Left forelimb (tissue), 1 donor: ENCODE results near the gene GMPS.
A peak's percentile ranks its signal among the peaks of the same experiment; 100 is the strongest.
"Not testable (repeated sequence)": the region's sequence is repeated elsewhere in the genome, so short reads cannot be mapped to it uniquely, and the experiment has no call there.

Source experiments
- DNase-seq: peaks from one replicate; pipeline ENCODE4 v3.0.0-alpha.2; 2018; ENCODE audit warnings: low spot score

Gene GMPS

DNA sequence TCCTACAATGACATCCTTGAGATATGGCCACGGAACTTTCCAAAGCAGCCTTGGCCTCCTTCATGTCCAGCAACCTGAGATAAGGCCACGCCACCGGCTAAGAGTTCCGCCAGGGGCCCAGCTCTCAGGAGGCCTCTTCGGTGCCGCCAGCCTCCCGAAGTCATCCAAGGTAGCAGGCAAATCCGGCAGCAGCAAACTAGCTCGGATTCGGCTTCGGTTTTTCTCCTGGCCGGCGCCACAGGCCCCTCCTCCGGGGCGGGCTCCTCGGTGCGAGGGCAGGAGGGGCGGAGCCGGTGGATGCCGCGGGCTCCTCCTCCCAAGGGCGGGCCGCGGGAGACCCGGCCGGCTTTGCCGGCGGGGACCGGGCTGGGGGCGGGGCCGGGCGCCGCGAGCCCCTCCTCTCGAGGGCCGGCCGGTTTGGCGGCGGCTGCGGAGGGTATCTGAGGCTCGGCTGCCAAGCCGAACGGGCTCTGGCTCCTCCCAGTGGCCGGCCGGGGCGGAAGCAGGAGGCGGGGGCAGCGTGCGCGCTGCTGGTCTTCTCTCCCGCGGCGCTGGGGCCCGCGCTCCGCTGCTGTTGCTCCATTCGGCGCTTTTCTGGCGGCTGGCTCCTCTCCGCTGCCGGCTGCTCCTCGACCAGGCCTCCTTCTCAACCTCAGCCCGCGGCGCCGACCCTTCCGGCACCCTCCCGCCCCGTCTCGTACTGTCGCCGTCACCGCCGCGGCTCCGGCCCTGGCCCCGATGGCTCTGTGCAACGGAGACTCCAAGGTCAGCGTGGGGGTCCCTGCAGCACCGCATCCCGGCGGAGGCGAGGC is at the start of gene GMPS:
Gene GMPS, plus strand, starts transcription at position 518 of the 812 bp plus-strand sequence. Its CDS starts 221 bp downstream, at position 739.
- DNase-seq: peak; percentile 97

DNA sequence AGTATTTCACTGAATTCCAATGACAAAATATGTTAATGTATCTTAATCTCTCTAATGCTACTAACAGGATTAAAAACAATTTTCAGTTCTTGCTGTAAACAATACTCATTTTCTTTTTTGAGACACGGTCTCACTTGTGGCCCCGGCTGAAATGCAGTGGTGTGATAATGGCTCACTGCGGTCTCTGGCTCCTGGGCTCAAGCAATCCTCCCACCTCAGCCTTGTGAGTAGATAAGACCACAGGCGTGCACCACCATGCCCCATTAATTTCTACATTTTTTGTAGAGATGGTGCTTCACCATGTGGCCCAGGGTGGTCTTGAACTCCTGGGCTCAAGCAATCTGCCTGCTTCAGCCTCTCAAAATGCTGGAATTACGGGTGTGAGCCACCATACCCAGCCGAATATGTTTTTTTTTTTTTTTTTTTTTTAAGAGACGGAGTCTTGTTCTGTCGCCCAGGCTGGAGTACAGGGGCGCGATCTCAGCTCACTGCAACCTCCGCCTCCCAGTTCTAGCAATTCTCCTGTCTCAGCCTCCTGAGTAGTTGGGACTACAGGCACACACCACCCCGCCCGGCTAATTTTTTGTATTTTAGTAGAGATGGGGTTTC is 41.9 kb upstream of the GMPS start:
- not testable (repeated sequence) for DNase-seq

DNA sequence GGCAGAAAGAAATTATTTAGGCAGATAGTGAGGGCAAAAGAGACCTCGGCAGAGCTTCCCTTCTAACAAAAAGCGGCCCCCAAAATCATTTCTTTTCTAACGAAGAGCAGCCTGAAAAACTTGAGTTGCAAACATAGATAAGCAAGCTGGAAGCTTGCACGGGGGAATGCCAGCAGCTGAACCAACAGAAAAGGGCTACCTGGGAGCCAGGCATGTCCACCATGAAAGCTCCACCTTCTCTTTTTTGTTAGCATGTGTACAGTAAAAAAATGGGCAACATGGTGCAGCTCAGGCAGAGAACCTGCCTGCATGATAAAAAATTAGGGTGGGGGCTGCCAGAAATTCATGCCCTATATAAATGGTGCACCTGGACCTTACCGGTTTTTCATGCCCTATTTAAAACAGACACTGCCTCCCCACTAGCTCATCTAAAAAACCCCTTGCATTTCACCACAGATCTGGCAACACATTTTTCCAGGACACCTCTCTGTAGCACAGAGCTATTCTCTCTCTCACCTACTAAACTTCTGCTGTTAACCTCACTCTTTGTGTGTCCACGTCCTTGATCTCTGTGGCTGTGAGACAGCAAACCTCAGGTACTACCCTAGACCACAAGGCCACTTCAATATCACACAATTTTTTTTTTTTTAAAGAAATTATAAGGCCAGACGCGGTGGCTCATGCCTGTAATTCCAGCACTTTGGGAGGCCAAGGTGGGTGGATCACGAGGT is 34.9 kb upstream of the GMPS start:
- no peak for DNase-seq

DNA sequence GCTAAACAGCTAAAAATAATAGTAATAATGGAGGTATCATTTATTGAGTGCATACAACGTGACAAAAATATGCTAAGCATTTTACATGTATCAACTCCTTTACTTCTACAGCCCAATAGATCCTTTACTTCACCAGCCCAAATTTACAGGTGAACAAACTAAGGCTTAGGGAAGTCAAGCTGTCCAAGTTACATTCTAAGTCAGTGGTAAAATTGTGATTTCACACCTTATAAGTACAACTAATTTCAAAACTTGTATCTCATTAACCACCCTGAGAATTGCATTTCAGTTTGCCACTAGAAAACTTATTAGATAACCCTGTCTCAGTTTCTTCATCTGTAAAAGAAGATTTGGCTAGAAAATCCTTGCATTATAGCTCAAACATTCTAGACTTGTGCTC is 26.9 kb upstream of the GMPS start:
- no peak for DNase-seq

DNA sequence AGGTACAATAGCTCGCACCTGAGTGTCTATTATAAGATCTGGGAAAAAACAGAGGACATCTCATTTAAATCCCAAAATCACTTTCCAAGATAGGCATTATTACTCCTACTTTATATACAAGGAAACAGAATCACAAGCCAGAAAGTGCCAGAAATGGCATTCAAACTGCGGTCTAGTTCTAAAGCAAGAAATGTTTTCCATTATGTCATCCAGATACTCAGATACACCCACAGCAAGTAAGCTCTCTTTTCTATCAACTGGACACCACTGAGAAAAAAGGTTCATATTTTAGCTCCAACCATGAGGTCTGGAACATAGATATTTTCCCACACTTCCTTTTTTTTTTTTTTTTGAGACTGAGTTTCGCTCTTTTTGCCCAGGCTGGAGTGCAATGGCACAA is 24.3 kb upstream of the GMPS start:
- no peak for DNase-seq

DNA sequence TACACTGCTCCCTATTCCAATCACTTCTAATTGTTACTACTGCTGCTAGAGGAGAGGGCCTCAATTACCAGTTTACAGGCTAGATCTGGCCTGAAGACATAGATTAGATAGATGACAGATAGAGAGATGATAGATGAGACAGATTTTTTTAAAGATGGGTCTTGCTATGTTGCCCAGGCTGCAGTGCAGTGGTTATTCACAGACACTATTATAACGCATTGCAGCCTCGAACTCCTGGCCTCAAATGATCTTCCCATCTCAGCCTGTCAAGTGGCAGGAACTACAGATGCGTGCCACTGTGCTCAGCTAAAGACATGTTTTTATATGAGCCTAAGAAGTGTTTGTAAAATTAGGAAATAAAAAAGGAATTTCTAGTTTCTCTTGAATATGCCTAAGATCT is 22.5 kb upstream of the GMPS start:
- no peak for DNase-seq

DNA sequence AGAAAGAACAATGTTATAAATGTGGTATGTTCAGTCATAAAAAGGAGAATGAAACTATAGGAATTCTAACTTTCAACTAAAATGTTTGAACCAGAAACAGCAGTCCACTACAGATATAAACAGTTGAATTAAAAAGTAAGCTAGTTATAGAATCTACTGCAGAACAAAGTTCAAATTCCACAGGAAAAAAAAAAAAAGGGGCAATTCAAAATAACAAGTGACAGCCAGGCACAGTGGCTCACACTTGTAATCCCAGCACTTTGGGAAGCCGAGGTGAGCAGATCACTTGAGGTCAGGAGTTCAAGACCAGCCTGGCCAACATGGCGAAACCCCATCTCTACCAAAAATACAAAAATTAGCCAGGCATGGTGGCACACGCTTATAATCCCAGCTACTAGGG is 21.0 kb upstream of the GMPS start:
- not testable (repeated sequence) for DNase-seq

DNA sequence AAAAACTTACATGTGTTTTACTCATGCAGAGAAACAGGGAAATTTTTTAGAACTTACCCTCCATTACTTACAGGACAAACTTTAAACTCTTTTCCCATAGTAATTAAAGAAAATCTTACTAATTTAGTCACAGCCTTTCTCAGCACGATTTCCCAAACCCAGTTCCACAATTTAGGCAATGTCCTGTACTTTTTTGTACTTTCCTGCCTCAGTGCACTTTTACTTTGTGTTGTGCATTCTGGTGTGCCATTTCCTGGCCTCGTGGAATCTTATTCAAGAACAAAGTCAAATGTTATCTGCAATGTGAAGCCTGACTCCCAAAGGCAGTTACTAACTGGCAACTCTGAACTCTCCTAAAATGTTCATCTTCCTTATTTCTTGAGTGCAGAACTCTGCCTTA is 18.1 kb upstream of the GMPS start:
- DNase-seq: no peak

DNA sequence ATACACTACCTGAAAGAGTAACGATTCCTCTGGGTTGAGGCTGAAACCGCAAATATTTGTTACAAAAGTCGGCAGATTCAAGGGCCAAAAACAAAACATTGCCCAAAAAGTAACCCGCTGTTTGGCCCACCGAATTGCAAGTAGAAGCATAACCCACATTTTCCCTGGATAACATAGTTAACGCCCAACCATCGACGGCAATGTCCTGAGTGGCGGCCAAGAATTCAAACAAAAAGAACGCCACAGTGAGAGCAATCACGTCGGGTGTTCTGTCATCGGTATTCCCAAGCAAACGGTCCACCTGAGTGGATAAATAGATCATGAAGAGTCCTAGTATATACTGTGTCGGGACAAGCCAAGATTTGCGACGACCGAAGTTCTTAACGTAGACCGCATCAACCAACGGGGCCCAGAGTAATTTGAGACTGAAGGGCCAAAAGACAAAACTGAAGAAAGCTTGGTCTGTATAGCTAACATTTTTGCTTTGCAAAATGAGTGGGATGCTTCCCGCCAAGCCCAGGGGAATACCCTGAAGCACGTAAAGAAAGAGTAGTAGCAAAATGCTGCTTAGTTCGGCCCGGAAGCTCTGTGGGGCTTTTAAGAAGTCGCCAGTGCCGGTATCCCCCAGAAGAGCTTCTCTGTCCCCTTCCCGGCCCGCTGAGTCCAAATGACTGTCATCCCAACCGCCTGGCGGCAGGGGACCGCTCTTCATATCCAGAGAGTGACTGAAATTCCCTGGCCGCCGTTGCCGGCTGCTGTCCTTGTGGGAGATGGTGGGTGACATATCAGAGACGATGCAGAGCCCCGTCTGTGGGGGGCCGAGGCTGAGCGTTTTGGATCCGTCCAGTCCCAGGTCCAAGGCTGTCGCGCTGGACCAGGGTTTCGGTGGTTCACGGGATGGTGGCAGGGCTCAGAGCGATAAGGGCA is 17.0 kb upstream of the GMPS start:
- peak; percentile 77 for DNase-seq

DNA sequence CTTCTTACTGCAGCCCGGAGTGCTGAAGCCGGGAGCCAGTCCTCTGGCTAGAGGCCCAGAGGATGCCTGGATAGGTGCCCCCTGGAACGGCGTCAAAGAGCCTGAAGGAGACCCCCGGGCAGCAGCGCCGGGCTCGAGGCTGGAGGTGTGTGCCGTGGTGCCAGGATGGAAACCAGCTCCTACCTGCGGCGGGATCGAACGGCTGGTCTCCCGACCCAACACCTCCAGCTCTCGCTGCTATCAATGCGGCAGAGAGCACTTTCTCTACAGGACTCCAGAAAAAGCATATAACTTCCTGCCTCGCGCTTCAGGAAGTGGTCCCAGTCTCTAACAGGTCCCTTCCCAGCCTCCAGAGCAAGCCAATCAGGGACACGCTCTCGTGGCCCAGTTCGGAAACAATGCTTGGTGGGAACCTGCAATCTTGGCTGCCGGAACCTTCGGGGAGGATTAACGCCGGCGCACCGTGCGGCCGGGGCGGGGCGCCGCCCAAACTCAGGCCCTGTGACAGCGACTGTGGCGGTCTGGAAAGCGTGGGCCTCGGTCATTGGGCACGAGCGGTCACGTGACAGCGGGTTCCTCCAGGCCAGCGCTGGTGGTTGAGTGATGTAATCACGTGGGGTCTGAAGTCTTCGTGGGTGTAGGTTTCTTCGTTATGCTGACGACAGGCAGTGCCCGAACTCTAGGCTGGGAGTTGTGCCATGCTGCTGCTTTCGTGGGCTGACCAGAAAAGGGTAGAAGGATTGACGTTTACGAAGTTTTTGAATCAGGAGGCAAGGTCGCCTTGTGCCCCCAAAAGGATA is 16.1 kb upstream of the GMPS start, which contains the start of gene SLC33A1:
Gene SLC33A1, minus strand, starts transcription at position 287 of the 800 bp plus-strand sequence. CDS start 430 bp downstream, outside the sequence.
- peak; percentile 100 for DNase-seq

DNA sequence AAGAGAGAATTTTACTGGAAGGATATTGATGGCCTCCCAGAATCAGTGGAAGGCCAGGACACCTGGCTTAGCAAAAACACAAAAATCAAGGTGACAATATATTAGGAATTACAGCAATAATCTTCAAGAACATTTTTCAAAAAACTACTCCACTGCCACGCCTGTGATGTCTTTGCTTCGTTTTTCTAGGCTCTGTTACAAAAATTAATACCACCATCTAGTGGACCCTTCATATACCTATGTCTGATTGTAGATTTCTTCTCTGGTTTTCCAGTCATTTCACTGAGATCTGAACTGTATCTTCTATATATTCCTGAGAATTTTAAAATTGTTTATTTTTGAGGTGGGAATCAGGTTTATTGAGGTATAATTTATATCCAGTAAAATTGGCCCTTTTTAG is 10.6 kb upstream of the GMPS start:
- no peak for DNase-seq

DNA sequence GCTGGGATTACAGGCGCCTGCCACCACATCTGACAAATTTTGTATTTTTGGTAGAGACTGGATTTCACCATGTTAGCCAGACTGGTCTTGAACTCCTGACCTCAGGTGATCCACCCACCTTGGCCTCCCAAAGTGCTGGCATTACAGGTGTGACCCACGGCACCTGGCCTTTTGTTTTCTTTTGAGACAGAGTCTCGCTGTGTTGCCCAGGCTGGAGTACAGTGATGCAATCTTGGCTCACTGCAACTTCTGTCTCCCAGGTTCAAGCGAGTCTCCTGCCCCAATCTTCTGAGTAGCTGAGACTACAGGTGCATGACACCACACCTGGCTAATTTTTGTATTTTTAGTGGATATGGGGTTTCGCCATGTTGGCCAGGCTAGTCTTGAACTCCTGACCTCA is 10.0 kb upstream of the GMPS start:
- not testable (repeated sequence) for DNase-seq

DNA sequence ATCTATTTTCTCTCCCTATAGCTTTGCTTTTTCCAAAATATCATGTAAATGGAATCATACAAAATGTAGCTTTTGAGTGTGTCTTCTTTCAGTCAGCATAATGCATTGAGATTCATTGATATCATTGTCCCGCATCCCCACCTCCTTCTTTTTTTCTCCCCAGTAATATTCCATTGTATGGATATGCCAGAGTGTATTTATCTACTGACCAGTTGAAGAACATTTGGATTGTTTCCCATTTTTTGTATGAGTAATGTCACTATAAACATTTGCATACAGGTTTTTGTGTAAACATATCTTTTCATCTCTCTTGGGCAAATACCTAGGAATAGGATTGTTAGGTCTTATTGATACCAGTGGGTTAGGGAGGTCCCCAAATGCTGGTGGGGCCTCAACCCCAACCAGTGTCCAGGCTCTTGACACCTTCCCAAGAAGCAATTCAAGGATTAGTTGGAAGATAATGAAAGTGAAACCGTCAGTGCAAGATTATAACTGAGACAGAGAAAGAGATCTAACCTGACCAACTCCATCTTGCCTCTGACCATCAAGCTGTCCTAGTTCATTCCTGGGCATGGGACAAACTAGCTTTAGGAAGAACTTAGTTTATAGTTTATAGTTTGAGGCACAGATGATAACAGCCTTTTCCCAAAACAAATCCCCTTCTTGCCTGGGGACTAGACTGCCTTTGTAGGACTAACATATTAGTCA is 8.8 kb upstream of the GMPS start:
- no peak for DNase-seq

DNA sequence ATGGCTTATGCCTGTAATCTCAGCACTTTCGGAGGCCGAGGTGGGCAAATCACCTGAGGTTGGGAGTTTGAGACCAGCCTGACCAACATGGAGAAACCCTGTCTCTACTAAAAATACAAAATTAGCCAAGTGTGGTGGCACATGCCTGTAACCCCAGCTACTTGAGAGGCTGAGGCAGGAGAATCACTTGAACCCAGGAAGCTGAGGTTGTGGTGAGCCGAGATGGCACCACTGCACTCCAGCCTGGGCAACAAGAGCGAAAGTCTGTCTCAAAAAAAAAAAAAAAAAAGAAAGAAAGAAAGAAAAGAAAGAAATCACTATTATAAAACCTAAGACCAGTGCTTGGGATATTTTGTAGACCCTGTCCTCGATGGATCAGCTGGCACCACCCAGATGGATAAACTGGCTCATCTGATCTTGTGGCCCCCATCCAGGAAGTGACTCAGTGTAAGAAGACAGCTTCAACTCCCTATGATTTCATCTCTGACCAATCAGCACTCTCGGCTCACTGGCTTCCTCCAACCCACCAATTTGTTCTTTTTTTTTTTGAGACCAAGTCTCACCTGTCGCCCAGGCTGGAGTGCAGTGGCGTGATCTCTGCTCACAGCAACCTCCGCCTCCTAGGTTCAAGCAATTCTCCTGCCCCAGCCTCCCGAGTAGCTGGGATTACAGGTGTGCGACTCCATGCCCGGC is 8.0 kb upstream of the GMPS start:
- not testable (repeated sequence) for DNase-seq

DNA sequence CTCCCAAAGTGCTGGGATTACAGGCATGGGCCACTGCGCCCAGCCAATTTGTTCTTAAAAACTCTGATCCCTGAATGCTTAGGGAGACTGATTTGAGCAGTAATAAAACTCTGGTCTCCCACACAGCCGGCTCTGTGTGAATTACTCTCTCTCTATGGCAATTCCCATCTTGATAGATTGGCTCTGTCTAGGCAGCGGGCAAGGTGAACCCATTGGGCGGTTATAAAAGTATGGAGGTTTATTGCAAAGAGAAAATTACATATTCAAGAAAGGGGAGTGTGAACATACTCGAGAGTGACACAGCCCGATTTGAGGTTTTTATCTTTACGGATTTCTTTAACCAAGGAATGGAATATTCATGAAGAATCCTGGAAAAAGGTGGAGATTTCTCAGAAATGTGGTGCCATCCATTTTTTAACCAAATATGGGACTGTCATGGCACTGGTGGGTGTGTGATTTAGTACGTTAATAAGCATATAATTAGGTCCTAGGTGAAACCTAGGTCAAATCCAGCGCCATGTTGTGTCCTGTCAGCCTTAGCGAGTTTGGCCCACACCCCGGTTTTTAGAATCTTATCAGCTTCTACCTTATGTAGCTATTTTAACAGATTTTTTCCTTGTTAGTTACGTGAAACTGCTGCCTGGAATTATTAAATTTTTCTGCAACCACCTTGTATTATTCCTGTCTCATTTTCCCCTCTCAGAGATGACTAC is 7.2 kb upstream of the GMPS start:
- DNase-seq: no peak

DNA sequence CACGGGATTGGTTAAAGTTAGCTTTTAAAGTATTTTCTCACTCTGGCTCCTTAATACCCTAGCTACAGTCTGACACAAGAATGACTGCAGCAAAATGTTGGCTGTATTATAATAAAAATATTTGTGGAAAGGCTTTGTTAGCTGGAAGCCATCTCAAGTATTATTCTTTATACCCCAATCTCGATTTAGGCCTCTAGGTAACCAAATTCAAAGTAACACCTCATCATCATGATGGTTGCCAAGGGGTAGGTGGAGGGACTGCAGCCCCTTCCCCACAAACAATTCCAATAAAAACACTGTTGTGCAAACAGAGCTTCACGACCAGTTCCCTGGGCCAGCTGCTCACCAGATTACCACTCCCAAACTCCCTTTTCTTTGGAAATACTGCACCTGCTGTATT is 759 bp upstream of the GMPS start:
- DNase-seq: no peak

DNA sequence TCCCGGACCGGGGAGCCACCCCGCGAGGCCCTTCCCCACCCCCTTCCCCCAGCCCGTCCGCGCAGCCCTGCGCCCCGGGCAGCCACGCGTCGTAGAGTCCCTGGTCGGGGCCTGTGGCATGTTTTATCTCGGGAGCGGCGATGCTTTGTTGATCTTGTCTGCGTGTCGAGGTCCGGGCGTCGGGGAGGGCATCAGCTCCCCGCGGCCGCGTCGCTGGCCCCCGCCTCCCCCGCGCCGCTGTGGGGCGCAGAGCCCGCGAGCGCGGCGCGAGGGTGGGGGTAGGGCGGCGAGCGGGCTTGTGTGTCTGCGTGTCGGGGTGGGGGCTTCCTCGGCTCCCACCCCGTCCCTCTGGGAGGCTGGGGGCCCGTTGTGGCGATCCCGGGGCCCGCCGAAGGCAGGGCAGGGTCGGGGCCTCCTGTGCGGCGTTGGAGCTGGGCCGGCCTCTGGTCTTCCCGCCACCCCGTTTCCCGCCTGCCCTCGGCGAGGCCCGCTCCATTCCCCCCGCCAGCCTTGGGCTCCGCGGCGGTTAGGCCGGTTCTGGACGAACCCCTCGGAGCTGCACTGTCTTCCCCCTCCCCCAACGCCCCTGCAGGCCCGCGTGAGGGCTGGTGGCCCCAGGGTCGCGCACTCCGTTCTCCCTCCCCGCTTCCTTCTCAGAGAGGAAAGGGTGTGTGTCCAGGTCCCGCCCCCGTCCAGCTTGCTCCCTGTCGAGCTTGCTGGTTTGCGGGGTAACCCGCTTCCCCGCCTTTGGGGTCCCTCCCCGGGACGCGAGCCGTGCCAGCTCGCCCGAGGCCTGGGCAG is 695 bp downstream of the GMPS start:
- DNase-seq: peak; percentile 76

DNA sequence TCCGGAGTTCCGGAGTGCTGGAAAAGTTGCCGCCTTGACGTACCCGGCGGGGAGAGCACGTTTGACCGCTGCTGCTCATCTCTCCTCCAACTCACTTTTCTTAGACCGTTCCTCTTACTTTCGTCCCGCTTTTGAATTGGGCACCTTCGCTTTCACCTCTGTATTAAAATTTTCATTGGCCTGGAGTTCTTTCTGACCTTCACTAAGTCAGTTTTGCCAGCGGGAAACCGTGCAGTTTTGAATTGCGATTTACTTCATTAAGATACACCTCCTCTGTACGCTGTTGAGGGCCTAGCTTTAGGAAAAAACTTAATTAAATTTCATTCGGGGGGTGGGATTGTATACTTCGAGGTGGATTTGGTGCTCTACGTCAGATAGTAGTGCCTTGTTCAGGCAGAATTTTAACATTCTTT is 1.3 kb downstream of the GMPS start:
- no peak for DNase-seq
